H1 (cell line): ENCODE results near the gene TRAPPC2B.

Experiments
- CHD2 ChIP-seq: IDR thresholded peaks from 2 replicates; pipeline ENCODE4 v1.6.1; 2012; ENCODE audit warnings: low read length, improper control_type of control experiment
- CTCF ChIP-seq, 3 experiments: IDR thresholded peaks; 1 replicate in 2 of 3; 2 replicates in 1 of 3; pipeline versions ENCODE4 v1.5.1 to v1.6.1; 2011; ENCODE audit warnings: low read length in 3 of 3, mild to moderate bottlenecking in 3 of 3, inconsistent platforms in 2 of 3, low read depth in 1 of 3, moderate library complexity in 1 of 3; ENCODE audit not compliant: insufficient read depth in 1 of 3; ENCODE audit errors: control extremely low read depth in 1 of 3
- EP300 ChIP-seq, 2 experiments: IDR thresholded peaks; 1 replicate in 1 of 2; 2 replicates in 1 of 2; pipeline ENCODE4 v1.6.1; 2011 to 2012; ENCODE audit warnings: low read depth in 2 of 2, low read length in 2 of 2, mild to moderate bottlenecking in 2 of 2, borderline replicate concordance in 1 of 2, inconsistent platforms in 1 of 2, moderate library complexity in 1 of 2
- FOSL1 ChIP-seq: IDR thresholded peaks from 2 replicates; pipeline ENCODE4 v1.6.1; 2011; ENCODE audit warnings: mild to moderate bottlenecking, low read depth, low read length, moderate library complexity; ENCODE audit not compliant: insufficient read depth
- POLR2A ChIP-seq, 2 experiments: IDR thresholded peaks; 1 replicate in 1 of 2; 2 replicates in 1 of 2; pipeline ENCODE4 v1.6.1; 2011; ENCODE audit warnings: low read depth in 2 of 2, low read length in 2 of 2, mild to moderate bottlenecking in 2 of 2; ENCODE audit errors: control extremely low read depth in 1 of 2
- POLR2AphosphoS5 ChIP-seq: IDR thresholded peaks from 2 replicates; pipeline ENCODE4 v1.6.1; 2011; ENCODE audit warnings: low read depth, low read length
- SP1 ChIP-seq: IDR thresholded peaks from 2 replicates; pipeline ENCODE4 v1.6.1; 2011; ENCODE audit warnings: low read depth, low read length
- SP2 ChIP-seq: IDR thresholded peaks from 2 replicates; pipeline ENCODE4 v1.6.1; 2012; ENCODE audit warnings: mild to moderate bottlenecking, low read length, inconsistent platforms
- SRF ChIP-seq: IDR thresholded peaks from 2 replicates; pipeline ENCODE4 v1.6.1; 2011; ENCODE audit warnings: mild to moderate bottlenecking, low read depth, low read length, moderate library complexity

- no peak for TF ChIP-seq CTCF (IDR thresholded peaks at IDR 0.05; ENCODE audit: control extremely low read depth in 1 of 3, insufficient read depth in 1 of 3, low read depth in 1 of 3, low read length in 3 of 3)
- no peak for TF ChIP-seq SRF
- TF ChIP-seq POLR2AphosphoS5 = no peak
- TF ChIP-seq SP1 = no peak
- no peak for TF ChIP-seq EP300 (IDR thresholded peaks at IDR 0.05; ENCODE audit: borderline replicate concordance in 1 of 2, low read depth in 2 of 2, low read length in 2 of 2)
- TF ChIP-seq CHD2 = no peak
- TF ChIP-seq FOSL1 = no peak
- TF ChIP-seq SP2 = no peak
- TF ChIP-seq POLR2A (IDR thresholded peaks at IDR 0.05; ENCODE audit: control extremely low read depth in 1 of 2, low read depth in 2 of 2, low read length in 2 of 2) = no peak
Measured at GRCh38 chr19:57403737-57404563, 40.6 kb downstream of the TRAPPC2B start.
